ENCODE results near the gene KLHL24.
"Not testable (repeated sequence)": the region's sequence is repeated elsewhere in the genome, so short reads cannot be mapped to it uniquely, and the experiment has no call there.

GRCh38 chr3:183640635-183641034 lies 5.2 kb downstream of the KLHL24 start:
- not testable (repeated sequence) for TF ChIP-seq CTCF (optimal IDR thresholded peaks at IDR 0.05 in 1 of 3, IDR thresholded peaks at IDR 0.05 in 1 of 3, conservative IDR thresholded peaks at IDR 0.05 in 1 of 3; ENCODE audit: extremely low read depth in 1 of 3, insufficient read depth in 2 of 3, low read length in 3 of 3); EZH2 (IDR thresholded peaks at IDR 0.05; ENCODE audit: low read length)
